GM11168 (cell line): ENCODE data around the gene TMEM141.
"Not testable (repeated sequence)": the region's sequence is repeated elsewhere in the genome, so short reads cannot be mapped to it uniquely, and the experiment has no call there.

Experiments used
- in situ Hi-C: fragments of 300-500 bp; cut with MboI; formaldehyde crosslinking; loops from one replicate; pipeline ENCODE4 v1.12.0; 2022; ENCODE audit warnings: low sequenced_read_pairs; ENCODE audit not compliant: unreplicated experiment

Gene TMEM141

DNA sequence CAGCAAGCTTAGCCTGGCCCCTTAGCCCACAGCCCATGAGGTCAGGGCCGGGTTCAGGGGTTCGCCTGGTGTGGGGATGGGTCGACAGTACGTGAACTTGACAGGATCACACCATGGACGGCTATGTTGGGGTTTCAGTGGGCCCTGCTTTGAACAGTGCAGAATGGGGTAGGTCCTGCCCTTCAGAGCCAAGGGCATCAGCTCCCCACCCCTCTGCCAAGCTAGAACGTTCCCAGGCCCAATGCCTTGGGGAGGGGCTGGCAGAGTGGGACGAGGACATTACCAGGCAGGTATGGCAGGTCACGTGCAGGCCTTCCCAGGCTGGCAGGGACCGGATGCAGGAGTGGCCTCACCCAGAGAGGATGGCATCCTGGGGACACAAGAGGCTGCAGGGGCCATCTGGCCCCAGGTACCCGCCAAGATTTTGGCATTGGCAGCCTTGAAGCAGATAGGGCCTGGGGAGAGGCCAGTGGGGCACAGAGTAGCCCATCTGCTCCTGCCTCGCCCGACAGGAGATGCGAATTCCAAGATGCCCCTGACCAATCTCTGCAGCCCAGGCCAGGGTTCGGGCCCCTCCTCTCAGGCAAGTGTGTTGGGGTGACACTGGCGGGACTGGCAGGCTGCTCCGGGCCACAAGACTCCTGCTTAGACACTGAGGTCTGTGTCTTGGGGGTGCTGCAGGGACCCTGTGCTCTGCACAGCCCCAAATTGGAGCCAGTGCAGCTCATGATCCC is 50.7 kb downstream of the TMEM141 start:
- in situ Hi-C loops = not testable (repeated sequence)

GRCh38 chr9:136842380-136842948 is 51.3 kb downstream of the TMEM141 start, which contains the start of gene AJM1:
TSS of gene AJM1 (plus strand) at chr9:136842478. CDS start at chr9:136844415, 1,937 bp downstream.
- in situ Hi-C loops = not testable (repeated sequence)
